DMS 273 treated with DMSO at 0.1 percent for 48 hours (cell line): ENCODE results near the gene CCNY.

ENCODE experiments used
- DNase-seq: peaks from one replicate; lab custom pipeline; 2025; lab: John Stamatoyannopoulos, UW

Gene CCNY

DNA sequence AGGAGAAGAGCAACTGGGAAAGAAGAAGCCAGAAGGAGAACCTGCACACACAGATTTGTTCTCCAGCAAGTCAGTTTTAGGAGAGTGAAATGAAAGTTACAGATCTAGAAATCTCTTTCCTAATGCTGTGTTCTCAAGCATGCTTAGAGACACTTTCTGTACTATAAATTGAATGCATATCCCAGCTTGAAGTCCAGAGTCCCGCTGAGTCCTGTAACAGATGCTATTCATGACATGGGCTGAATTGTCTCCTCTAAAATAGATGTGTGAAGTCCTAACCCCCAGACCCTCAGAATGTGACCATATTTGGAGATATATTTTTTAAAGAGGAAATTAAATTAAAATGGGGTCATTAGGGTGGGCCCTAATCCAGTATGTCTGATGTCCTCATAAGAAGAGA is 222.0 kb downstream of the CCNY start:
- DNase-seq = no peak

DNA sequence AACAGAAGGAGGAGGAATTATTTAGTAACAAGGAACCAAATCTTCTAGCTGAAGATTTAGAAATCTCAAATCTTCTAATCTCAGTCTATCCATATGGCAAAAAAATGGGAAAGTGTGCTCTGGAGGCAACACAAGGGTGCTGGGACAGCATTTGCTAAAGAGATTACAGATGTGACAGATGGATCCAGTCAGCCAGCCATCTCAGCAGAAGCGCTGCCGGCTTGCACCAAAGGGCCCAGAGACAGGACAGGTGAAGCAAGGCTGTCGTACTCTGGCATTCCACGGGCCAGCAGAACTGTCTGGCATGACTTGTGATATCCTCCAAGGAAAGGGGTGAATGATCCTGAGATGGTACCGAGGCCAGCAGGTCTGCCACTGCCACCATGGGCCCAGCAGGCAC is 223.1 kb downstream of the CCNY start:
- DNase-seq = no peak

DNA sequence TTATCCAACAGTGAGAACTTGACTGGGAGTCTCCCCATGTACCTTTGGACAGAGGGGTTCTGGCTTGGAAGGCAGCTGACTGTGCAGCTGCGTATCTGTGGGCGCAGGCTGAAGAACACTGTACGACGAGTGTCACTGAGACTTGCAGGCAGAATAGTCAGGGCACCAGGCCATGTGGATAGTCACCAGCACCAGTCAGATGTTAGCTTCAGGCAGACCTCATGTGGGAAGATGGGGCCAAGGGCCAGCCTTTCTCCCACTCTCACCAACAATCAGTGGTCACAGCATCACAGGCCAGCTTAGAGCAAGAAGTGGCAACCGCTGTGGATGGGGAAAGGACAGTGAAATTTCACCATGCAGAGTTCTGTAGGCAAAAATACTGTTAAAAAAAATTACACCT is 225.4 kb downstream of the CCNY start:
- no peak for DNase-seq

DNA sequence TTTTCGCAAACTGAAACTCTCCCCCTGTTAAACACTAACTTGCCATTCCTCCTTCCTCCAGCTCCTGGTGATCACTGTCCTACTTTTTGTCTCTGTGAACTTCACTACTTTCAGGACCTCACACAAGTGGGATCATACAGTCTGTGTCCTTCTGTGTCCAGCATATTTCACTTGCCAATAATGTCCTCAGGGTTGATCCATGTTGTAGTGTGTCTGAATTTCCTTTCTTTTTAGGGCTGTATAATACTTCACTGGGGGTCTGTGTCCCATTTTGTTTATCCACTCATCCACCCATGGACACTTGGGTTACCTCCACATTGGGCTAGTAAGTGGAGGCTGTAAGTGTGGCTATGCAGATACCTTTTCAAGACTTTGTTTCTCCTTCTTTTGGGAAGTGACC is 226.1 kb downstream of the CCNY start:
- no peak for DNase-seq

DNA sequence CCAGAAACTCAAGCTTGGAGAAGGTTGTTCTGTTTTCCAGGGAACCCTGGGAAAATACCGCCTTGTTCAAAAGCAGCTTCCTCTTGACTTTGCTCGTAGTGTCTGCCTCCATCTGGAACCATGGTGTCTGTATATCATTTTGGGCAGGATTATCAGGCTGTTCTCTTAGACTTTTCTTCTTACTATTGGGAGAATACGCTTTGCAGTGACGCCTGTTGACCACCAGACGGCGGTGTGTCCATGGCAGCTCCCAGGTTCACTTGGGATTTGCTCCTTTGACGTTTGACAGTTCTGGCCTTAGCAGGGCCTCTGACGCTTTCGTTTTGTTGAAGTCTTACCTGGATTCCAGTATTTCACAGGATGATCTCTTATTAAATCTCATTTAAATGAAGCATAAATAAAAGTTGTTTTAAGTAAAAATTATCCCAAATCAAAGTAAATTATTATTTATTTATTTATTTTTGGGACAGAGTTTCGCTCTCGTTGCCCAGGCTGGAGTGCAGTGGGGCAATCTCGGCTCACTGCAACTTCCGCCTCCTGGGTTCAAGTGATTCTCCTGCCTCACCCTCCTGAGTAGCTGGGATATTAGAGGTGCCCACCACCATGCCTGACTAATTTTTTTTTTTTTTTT is 227.1 kb downstream of the CCNY start:
- peak; percentile 44 for DNase-seq

DNA sequence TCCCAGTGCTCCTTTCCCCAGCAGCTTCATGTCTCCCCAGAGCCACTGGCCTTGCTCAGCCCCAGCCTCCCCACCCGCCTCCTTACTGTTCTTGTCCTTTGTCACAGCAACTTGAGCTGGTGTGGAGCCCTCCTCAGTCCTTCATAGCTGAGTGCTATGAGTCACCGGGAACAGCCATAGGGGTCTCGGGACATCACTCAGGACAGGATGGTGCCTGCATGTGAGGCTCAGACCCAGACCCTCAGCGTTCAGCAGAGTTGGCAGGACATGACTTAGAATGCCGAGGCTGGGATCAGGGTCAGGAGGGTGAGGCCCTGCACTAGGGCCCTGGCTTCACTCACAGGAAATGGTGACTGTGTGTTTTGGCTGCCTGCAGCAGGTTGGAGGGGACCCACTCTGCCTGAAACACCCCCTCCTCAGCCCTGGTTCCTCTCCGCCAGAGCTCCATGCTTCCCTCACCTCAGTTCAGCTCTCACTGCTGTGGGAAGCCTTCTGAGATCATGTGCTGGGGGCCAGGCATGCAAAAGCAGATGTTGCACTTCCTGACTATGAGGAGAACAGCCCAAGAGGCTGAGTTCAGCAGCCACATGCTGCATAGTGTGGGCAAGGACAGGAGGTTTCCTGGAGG is 228.1 kb downstream of the CCNY start:
- no peak for DNase-seq

DNA sequence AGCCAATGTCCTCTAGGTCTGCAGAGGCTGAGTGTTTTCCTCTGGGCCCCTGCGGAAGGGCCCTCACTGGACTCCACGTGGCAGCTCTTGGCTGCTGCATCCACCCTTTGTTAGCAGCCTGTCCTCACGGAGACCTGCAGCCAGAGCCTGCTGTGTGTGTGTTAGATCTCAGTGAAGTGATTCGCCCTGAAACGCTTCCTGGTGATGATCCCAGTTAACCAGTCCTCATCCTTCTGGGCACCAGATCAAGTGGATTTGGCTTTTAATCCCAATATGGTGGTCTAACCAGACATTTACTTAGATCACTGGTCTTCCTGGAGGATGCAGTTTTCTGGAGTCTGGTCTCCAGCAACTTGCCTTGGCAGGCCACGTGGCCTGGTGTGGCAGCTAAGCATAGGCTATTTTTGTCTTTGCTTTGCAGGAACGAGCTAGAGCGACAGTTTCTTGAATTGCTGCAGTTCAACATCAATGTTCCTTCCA is 229.3 kb downstream of the CCNY start:
- no peak for DNase-seq

DNA sequence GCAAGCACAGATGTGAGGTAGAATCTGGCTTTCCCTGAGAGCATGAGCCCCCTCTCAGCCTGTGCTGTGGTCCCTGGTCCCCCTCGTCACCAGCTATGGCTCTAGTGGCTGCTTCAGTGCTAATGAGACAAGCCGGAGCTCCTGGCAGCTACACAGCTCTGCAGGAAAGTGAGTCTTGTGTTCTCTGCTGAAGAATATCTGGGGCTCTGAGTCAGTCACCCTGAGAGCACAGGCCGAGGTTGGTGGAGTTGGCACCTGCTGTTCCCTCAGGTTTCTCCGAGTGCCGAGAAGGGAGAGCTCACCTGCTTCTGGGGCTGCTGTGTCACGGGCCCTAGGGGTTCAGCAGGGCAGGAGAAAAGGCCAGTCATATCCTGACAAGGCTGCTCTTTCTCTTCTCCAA is 231.6 kb downstream of the CCNY start:
- DNase-seq = no peak

DNA sequence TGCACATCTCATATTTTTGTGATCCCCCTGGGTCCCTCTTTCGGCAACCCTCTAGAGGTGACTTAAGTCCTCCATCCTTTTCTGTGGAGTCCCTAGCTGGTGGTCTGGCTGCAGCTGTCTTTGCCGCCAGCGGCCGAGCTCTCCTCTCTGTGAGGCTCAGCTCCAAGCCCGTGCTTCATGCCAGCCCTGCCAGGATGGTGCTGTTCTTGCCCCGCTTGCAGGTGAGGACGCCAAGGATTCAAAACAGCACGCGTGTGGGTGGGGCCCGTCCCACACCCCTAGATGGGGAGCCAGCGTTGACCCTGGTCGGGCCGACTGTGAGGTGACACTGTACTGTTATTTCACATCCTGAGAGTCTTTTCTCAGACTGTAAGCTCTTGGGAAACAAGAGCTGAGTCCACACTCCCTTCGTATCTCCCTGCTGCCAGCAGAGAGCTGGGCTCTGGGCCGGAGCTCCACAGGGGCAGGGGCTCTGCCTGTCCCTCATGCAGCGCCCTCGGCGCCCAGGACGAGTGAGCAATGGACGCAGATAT is 232.2 kb downstream of the CCNY start:
- DNase-seq = no peak

DNA sequence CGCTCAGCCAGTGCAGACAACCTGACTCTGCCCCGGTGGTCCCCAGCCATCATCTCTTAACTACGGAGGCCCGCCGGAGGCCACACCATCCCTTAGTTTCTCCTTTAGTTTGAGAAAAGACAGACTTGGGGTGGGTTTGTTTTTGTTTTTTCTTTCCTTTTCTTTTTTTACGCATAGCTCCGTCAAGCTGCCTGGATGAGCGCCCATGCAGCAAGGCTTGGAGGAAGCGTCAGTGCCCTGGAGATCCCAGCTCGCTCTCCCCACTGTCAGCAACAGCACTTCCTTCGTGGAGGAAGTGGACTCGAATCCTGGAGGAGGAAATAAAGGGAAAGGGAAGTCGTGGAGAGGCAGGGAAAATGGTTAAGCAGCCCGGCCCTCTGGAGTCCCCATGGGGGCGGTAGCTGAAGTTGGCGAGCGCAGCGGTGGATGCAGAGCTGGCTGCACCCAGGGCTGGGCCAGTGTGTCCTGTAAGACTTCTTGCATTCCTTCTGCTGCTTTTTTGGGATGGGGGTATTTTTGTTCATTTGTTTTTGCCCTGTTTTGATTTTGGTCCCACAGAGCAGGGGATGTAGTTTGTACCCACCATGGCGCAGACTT is 232.9 kb downstream of the CCNY start:
- no peak for DNase-seq

DNA sequence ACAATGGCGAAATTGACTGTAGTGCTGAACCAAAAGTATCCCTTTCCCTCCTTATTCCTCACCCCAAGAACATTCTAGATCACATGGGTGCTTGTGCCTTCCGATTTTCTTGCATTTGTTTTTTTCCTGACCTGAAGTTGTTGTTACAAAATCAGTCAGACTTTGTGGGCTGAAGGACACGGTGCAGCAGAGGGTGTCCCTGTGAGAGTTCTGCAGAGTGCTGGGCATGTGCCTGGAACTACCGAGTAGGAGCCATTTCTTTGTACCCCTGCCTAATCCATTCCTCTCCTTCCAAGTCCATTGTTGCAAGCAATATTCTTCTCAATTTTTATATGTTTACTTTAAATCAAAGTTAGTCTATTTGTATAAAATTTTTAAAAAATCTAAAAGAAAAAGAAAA is 233.5 kb downstream of the CCNY start:
- DNase-seq = no peak

DNA sequence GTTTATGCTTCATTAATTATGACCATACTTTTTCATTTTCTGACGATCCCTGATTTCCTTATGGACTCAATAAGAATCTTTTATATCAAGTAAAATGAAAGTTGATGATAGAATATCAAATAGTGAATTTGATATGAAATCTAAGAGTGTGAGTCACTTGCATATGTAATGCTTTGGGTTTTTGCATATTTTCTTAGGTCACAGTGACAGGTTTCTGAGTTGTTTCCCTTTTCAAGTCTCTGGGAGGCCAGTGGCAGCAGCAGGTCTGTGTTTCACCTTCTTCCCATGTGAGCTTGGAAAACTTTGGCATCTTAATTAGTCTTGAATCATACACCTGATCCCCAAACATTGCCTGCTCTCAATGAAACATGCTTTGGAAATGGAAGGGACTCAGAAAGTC is 234.1 kb downstream of the CCNY start:
- DNase-seq = no peak

DNA sequence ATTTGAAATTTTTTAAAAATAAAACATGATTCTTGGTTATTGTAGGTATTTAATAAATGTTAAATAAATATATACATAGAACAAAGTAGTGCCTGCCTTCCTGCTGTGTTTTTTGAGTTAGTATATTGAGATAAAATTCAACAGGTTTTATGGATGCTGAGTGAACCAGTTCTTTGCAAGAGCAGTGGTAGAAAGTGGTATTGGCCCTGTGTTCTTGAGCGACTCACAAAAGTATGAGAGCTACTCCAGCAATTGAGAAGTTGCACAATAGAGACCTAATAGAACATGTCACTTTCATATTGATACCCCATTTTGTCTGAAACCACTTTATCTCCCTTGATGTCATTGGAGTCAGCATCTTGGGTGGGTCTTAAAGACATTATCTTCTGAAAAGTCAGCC is 236.3 kb downstream of the CCNY start:
- no peak for DNase-seq

DNA sequence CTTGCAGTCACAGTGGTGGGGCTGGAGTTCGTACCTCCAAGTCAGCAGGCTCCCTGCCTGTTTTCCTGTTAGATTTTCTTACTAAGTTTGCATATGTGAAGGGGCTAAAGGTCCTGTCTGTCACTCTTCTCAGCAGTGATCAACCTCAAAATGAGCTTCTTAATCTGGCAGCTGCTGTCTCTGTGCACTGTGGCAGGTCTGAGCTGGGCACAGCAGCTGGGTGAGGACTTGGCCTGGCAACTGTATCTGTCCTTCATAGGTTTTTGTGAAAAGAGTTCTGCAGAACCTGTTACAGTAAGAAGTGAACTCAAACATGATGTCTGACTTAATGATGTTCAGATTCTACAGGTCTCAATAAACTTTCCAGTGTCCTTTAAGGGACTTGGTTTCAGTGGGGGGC is 237.5 kb downstream of the CCNY start:
- DNase-seq = no peak

DNA sequence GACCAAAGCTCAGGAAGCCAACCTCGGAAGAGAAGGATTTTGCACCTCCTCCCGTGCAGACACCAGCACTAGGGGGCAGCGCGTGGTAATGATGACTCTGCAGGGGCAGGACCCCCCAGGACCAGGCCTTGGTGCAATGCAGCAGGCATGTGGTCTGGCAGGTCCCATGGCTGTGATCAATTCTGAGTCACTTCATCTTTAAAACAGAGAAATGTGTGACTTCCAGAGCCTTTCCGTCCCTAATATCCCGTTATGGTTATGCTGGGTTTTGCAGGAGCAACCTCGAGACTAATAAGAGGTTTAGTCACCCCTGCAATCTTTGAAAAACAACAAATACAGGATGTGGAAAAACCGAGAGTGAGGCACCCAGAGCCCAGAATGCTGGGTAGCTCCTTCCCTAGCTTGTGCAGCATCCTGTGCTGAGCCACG is 238.6 kb downstream of the CCNY start:
- DNase-seq = no peak

DNA sequence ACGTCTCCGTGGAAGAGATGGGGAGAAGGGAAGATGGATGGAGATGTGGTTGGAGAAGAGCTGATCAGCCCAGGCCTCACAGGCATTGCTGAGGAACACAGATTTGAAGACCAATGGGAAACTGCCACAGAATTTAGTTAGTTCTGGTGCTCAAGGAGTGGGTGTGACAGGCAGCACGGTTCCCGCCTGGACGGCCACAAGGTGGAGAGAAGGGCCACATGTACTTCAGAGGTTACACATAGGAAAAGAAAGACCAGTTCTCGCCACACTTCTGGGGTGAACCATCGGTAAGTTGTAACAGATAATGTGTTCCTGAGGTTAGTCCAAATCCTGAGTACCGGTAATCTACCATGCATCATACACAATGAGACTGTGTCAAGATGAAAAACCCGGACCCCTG is 239.3 kb downstream of the CCNY start:
- DNase-seq = no peak

DNA sequence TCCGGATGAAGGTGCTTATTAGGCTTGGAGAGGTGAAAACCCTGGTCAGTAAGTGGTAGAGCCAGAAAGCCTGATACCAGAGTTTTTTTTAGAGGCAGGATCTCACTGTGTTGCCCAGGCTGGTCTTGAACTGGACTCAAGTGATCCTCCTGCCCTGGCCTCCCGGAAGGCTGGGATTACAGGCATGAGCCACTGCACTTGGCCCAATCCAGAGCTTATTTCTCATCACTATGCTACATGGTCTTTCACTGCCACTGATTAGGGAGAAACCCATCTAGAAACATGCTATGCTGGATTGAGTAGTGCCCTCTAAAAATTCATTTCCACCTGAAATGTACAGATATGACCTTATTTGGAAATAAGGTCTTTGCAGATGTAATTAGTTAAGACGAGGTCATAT is 240.4 kb downstream of the CCNY start:
- no peak for DNase-seq

DNA sequence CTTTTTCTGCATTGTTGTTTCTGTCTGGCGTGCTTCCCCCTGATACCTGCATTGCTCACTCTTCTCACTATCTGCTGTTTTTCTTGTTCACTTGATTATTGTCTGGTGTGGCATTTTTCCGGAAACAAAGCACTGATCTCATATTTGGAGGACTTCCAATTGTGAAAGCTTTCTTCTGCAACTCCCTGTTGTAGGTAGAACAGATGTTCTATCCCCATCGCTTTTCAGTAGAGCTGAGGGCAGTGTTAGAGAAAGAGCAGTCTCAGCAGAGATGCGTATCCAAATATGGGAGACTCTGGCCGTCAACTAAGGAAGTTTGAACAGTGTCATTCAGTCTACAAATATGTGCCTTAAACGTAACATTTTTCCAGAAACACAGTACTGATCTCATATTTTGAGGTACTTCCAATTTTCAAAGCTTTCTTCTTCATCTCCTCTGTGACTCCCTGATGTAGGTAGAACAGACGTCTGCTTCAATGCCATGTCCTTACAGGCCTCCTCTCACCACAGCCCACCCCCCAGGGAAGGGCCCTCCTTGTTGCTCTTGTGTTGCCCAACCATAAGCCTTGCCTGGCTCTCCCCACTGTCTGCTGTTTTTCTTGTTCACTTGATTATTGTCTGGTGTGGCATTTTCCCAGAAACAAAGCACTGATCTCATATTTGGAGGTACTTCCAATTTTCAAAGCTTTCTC is 241.8 kb downstream of the CCNY start:
- DNase-seq = no peak

DNA sequence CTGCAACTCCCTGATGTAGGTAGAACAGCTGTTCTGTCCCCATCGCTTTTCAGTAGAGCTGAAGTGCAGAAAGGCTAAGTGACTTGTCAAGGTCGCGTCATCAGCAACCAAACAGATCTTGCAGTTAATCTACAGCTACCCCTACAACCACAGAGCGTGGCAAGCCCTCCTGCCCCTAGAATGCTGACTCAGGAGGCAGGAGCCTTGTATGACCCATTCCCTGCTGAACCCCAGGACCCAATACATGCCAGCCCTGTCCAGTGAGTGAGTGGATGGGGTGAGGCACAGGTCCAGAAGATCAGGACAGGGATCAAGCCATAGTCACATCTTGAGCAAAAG is 242.3 kb downstream of the CCNY start:
- no peak for DNase-seq

DNA sequence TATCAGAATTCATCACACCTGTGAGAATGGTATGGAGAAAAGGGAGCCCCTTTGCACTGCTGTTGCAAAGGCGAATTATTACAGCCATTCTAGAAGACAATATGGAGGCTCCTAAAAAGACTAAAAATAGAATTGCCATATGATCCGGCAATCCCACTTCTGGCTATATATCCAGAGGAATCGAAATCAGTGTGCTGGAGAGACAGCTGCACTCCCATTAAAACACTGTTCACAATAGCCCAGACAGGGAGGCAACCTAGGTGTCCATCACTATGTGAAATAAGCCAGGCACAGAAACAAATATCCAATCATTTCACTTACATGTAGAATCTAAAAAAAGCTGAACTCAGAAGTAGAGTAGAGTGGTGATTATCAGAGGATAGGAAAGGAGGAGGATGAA is 242.8 kb downstream of the CCNY start:
- DNase-seq = no peak

DNA sequence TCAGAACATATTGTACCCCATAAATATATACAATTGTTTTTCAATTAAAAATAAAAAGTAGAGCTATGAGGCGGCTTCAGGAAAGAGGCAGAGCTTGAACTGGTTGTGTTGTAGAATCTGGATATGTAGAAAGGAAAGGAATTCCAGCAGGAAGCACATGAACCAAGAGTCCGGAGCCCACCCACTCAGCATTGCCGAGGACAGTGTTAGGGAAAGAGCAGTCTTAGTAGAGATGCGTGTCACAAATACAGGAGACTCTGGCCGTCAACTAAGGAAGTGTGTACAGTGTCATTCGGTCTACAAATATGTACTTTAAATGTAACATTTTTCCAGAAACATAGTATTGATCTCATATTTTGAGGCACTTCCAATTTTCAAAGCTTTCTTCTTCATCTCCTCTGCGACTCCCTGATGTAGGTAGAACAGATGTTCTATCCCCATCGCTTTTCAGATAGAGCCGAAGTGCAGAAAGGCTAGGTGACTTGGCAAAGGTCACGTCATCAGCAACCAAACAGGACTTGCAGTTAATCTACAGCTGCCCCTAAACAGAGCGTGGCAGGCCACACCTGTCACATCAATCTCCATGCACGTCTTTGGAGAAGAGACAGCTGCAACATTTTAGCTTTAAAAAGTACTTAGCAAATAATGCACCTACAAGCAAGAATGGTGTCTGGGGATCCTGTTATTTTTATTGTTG is 243.6 kb downstream of the CCNY start:
- DNase-seq = no peak

DNA sequence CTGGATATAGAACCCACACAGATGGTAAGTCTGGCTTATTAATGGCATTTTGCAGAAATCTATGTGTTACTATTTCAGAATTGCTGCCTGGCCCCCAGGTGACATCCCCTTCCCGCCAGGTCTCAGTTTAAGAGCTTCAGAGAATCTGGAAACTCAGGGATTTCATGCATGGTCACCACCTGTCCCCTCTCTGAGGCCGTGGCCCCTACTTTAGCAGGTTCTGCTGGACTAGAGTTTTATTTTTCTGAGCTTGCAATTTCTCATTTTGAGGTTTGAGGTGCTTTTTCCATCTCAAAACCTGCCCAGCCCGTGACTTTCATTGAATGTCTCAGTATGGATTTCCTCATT is 244.1 kb downstream of the CCNY start:
- DNase-seq = no peak

DNA sequence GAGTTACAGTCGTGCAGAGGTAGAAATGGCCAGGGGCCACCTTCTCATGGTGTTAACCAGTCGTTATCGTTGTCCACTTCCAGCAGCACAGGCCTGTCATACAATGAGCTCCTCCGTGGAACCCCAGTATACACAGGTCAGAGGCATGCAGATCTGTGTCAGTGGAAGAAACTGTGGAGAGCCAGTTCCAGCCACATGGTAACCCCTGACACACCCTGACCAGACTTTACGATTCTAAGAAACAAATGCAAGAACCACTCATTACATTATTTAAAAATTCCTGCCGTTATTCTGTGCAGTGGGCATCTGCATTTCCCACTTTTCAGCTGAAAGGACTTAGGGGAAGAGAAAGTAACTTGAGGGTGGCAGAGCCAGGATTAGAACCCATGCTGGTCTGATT is 245.3 kb downstream of the CCNY start:
- DNase-seq = no peak
